NCI-H2171 treated with DMSO at 0.1 percent for 48 hours (cell line): ENCODE data around the gene OR6S1.
"Not testable (repeated sequence)": the region's sequence is repeated elsewhere in the genome, so short reads cannot be mapped to it uniquely, and the experiment has no call there.

Experiments
- DNase-seq: peaks from one replicate; lab custom pipeline; 2025; lab: John Stamatoyannopoulos, UW

The OR6S1 gene

DNA sequence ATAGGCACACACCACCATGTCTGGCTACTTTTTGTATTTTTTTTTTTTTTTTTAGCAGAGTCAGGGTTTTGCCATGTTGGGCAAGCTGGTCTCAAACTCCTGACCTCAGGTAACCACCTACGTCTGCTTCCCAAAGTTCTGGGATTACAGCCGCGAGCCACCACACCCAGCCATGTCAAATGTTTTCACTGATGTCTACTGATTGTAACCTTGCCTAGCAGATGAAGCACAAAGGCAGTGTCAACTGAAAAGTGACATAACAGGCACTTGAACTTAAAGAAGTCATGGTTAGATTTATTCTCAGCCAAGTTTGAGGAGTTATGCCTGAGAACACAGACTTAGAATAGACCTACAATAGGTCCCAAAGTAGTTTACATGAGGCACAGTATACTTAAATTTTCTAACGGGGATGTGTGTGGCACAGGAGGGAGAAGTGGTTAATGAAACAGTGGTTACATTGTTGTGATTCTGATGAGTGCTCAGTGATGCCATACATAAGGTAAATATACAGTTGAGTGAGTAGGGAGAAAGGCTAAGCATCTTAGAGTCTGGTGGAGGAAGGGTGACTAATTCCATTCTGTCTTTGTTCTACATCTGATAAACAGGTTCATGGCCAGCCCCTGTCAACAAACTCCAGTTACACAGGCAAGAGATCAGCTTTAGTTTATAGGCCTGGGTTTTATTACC lies 30.2 kb upstream of the OR6S1 start:
- no peak for DNase-seq

- no peak for DNase-seq
Measured at GRCh38 chr14:20668969-20669368, 27.5 kb upstream of the OR6S1 start.

DNA sequence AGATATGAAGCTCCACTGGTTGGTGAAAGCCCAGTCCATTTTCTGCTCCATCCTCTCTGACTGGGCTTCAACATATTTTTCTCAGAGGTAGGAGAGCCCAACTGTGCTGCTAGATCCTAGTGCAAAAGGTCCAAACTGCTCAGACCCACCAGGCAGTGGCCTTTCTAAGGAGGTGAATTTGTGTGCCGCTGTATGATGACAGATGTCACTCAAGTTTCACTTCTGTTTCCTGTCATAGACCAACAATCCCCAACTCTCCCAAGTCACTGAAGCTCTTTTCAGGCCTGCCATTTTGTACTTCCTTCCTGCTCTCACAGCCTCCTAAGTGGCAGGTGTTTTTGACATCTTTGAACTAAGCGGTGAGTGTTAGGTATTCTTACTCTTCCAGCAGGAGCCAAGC lies 26.5 kb upstream of the OR6S1 start:
- no peak for DNase-seq

DNA sequence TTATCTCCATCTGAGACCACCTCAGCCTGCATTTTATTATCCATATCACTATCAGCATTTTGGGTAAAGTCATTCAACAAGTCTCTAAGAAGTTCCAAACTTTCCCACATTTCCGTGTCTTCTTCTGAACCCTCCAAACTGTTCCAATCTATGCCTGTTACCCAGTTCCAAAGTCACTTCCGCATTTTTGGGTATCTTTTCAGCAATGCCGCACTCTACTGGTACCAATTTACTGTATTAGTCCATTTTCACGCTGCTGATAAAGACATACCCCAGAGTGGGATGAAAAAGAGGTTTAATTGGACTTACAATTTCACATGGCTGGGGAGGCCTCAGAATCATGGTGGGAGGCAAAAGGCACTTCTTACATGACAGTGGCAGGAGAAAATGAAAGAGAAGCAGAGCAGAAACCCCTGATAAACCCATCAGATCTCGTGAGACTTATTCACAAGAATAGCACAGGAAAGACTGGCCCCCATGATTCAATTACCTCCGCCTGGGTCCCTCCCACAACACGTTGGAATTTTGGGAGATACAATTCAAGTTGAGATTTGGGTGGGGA lies 25.0 kb upstream of the OR6S1 start:
- not testable (repeated sequence) for DNase-seq

DNA sequence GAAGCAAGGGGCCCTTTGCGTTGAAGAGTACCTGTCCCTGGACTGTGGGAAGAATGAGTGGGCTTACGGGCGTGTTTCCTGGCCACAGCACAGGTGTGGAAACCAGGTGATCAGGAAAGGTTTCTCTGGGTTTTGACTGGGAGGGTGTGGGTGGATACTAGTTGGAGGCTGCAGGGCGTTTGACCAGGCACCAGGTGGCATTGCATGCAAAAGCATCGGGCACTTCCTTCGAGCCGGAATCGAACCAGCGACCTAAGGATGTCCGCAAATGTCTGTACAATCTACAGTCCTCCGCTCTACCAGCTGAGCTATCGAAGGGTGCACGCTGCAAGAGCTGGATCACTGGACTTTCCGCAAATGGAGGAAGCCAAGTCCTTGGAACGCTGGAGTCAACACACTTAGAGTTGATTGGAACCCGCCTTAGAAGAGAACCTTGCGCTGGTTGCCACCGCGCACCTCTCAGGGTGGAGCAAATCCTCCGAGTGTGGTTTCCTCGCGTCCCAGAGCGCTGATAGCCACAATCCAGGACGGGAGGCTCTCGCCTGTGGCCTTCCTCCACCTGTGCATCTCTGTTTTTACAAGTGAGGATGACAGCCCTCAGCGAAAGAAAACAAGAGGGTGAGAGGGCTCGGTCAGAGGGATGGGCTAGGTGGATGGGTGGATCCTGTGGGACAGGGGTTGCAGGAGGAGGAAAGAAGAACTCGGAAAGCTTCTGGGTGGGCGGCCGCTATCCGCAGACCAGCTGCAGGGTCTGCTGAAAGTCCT lies 21.7 kb upstream of the OR6S1 start:
- peak; percentile 31 for DNase-seq

DNA sequence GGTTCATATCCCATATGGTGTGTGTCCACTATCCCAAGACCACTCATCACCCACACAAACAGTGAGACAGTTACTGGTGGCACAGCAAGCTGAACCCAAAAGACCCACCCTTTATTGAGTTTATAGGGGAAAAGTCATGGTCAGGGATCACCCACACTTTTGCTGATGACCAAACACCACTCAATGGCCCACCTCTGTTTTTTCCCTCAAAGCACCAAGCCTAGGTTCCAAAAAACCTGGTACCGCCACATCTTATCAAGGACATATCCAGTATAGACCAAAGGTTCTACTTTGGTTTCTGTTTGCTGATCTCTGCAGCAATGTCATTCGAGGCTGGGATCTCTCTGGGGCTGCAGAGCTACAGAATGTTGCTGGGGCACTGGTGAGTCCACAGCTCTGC lies 19.7 kb upstream of the OR6S1 start:
- no peak for DNase-seq

GRCh38 chr14:20659813-20660395 lies 18.4 kb upstream of the OR6S1 start:
- no peak for DNase-seq

- DNase-seq: no peak
Measured at GRCh38 chr14:20659336-20659735, 17.8 kb upstream of the OR6S1 start.

DNA sequence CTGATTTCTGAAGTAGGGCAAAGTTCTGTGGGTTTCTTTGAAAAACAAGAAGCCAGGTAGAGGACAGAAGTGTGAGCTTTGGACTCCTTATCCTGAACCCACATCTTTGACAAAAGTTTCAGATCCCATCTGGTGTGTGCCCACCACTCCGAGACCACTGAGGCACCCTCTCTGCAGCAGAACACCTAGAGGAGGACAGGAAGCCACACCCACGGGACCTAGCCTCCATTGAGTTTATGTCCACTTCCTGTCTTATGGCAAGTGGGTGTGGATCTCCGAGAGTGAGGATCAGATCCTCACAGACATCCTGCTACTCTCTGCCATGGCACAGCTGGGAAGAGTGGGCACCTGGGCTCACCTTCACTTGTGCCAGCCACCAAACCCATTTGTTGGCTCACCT lies 16.8 kb upstream of the OR6S1 start:
- no peak for DNase-seq

DNA sequence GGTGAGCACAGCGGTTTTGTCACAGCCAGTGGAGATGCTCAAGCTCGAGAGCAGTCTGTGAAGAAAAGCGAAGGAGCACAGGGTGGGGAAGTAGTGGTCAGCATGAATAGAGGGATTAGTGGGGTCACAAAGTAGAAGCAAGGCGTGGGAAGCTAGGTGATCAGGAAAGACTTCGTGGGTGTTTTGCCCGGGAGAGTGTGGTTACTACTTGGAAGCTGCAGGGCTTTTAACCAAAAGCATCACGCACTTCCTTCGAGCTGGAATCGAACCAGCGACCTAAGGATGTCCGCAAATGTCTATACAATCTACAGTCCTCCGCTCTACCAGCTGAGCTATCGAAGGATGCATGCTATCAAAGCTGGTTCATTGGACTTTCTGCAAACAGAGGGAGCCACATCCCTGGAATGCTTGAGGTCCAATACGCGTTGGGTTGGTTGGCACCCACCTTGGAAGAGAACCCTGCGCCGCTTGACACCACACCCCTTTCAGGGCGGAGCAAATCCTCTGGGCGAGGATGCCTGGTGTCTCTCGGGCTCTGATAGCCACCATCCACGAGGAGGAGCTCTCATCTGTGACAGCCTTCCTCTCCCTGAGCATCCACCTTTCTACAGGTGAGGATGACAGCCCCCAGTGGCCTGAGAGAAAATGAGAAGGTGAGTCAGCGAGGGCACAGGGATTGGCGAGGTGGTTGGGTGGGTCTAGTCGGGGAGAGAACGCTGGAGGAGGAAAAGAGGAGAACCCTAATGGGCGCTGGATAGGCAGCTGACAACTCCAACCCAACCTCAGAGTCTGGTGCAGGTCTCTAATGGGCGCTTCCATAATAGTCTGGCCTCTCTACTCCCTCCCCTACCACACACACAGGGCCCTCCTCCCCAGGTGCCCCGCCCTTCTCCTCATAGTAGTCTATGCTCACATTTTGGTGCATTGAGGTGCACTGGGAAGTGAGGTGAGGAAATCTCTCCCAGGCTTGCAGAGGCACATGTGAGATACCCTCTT lies 16.0 kb upstream of the OR6S1 start:
- DNase-seq: no peak

DNA sequence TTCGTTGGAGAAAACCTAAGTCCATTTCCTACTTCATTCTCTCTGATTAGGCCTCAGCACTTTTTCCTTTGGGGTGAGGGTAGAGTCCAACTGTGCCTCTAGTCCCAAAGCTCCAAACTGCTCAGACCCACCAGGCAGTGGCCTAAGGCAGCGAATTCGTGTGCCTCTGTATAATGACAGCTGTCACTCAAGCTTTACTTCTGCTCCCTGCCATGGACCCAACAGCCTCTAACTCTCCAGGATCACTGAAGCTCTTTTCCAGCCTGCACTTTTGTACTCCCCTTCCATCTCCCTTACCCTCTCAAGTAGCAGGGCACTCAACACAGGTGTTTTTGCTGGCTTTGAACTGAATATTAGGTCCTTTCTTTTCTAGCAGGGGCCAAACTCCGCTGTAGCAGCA lies 14.8 kb upstream of the OR6S1 start:
- DNase-seq: no peak

DNA sequence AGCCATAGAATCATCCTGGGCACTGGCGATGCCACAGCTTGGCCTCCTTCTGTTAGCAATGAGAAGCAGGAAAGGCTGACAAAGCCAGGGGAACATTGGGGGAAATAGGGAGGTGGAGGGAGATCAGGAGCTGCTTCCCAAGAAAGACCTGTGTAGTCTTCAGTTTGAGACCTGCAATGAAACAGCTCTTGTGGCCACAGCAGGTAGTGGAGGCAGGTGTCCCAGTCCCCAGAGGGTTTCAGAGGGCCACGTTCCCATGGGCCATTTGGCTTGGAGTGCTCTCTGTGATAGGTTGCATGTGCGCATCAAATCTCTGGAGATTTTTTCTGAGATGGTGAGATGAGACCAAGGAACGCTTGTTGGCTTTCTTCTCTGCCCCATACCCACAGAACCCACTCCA lies 14.4 kb upstream of the OR6S1 start:
- DNase-seq: no peak

DNA sequence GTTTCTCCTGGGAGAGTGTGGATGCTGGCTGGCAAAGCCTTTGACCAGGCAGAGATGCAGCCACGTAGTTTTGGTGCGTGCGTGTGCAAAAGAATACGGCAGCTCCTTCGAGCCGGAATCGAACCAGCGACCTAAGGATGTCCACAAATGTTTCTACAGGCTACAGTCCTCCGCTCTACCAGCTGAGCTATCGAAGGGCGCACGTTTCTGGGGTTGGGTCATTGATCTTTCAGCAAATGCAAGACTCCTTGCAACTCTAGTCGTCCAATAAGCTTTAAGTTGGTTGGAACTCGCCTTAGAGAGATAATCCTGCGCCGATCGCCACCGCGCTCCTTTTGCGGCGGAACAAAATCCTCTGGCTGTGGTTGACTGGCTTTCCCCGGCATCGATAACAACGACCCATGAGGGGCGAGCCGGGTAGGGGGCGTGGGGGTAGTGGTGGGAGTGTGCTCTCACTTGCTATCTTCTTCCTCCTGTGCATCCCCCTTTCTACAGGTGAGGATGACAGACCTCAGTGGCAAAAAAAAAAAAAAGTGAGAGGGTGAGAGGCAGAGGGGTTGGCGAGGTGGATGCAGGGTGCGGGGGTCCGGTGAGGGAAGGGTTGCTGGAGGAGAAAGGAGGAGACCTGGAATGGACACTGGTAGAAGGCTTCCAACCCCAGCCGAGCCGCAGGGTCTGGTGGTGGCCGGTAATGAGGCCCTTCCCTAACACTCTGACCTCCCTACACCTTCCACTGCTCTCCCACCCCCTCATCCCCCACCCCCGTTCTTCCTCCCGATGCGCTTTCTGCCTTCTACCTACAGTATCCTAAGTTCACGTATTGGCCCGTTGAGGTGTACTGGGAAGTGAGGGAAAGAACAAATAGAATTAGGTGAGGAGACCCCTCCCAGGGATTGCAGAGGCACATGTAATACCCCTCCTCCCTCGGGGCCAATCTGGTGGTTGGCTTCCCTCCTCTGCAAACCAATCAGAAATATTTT lies 11.8 kb upstream of the OR6S1 start:
- no peak for DNase-seq

GRCh38 chr14:20645481-20645880 lies 4.0 kb upstream of the OR6S1 start:
- no peak for DNase-seq

DNA sequence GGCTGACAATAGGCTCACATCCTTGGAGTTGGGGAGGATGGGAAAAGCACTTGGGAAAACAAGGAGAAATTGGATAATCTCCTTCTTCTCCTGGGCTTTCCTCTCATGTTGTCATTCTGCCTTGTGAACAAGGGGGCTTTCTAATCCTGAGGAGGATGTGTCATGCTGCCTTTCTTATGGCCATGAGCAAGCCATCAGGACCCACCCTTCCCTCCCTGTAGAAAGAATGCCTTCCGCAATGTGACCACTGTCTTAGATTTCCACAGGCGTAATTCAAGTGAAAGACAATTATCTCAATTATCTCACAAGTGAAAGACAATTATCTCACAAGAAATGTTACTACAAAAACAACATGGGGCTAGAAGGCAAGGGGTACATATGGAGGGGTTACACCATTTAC lies 3.0 kb upstream of the OR6S1 start:
- DNase-seq: no peak

GRCh38 chr14:20642755-20643154 lies 1.3 kb upstream of the OR6S1 start:
- DNase-seq: not testable (repeated sequence)

- DNase-seq: no peak
Measured at GRCh38 chr14:20642182-20642581, 691 bp upstream of the OR6S1 start.

DNA sequence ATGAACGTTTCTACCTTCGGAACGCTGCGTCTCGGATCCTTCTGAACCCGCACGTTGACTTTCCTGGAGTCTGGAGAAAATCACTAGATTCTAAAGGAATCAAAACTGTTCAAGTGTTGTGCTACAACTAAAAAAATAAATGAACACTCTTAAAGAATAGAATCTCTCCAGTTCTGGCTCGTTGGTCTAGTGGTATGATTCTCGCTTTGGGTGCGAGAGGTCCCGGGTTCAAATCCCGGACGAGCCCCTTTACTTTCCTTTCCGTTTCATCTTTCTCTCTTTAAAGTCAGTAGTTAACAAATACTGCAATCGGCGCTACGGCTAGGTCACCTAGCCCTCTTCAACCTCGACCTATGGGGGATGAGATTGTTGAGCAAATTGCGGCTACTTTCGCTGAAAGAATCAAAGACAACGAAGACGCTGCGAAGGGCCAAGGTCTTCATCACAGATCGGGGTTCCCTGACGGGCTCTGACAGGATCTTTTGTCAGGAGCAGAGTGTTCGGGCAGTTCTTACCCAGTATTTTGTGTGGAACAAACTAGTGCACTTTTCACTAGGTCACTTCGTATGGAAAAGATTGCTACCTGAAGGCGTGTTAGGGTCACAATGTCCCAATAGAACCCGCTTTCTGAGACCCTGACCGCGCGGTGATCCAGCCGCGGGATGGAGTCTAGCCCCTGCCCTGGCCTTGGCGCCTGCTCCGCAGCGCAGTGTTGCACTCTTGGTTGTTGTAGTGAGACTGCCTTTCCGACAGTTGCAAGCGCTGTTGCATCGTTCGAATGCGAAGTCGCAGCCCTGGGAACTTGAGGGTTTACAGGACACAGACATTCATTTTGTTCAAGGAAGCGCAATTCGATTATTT lies 8.4 kb downstream of the OR6S1 start:
- peak; percentile 88 for DNase-seq

DNA sequence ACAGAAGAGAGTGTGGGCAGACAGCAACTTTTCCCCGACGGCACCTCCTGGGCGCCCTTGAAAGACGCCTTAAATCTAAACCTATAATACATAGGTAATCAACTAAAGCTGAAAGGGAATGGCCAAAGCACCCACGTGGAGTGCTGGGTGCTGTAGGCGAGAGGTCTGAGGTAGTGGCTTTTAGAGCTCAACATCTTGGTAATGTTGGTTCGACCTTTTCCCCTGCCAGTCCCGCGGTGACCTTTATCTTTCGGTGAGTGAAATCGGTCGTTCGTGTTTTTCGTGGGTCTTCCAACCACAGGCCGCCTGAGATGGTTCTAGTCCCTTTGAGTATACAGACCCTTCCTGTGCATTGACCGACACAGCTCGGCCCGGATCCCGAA lies 9.1 kb downstream of the OR6S1 start:
- DNase-seq: no peak
